Iris pigment epithelial cell (primary cell): ENCODE data around the gene UVRAG.

Experiments used
- DNase-seq: peaks from one replicate; pipeline ENCODE4 v3.0.0-alpha.2; 2011; ENCODE audit warnings: low read depth

The UVRAG gene

DNA sequence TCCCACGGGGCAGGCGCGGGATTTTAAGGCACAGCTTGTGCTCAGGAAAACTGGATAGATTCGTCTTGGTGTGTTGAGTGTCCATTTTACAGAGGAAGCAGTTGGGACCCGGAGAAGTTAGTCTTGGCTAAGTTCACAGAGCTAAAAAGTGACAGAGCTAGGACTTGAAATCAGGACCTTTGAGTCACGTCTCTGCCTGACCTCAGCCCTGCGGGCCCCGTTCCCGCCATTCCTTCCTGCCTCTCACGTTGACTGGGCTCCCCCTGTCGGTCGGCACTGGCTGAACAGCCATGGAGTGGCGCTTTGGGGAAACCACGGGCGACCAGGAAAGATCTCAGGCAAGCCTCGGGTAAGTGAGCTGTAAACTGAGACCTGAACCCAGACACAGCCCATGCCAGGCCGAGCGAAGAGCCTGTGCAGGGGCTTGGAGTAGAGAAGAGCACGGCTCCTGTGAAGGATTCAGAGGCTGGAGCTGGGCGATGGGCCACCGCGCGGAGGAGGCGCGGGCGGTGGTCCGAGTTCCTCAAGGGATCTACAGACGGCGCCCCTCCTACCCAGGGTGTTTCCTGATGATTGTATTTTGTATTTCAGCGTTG is 337.2 kb downstream of the UVRAG start:
- peak; percentile 66 for DNase-seq

DNA sequence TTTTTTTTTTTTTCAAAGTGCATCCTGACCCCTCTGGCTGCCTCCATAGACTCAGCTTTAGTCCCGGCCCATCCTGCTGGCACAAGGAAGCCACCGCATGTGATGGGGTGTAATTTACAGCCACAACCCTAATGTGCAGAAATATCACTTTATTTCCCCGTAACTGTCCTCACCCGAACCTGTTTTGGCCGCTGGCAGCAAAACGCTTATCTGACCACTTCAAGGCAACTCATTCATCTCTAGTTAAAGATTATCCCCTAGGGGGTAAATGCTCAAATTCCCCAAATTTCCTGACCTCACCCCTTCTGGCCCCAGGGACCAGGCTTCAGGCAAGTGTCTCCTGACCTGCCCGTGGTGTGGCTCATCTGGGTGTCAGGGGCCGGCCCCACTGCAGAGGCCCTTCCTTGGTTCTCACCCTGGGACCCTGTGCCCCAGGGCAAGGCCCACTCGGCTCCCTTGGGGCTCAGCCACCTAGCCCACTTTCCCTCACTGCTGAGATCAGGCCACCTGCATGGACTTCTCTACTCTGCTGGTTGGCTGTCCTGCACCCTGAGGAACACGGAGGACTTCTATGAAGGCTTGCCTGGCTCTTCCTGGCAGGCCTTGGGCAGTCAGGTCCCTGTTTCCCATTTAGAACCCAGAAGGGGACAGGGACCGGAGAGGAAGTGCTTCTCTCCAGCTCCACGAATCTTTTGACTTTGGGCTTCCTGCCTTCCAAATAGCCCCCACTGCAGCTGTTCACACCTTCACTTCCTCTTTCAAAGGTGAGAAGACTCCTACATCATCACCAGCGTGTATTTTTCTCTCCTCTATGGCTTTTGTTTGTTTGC is 337.9 kb downstream of the UVRAG start:
- no peak for DNase-seq

DNA sequence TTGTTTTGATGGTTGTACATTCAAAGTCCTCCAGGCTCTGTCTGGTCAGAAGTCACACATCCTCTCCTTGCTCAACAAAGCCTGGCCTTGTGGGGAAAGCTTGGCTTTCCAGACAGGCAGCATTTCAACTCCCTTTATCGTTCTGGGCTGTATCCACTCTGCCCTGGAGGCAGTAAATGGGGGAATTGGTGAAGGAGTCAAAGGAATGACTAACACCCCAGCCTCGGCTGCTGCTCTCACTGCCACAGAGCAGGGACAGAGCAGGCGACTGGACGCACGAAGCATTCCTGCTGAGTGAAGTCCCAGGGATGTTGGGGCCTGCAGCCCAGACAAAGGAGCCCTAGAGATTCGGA is 338.5 kb downstream of the UVRAG start:
- peak; percentile 14 for DNase-seq

DNA sequence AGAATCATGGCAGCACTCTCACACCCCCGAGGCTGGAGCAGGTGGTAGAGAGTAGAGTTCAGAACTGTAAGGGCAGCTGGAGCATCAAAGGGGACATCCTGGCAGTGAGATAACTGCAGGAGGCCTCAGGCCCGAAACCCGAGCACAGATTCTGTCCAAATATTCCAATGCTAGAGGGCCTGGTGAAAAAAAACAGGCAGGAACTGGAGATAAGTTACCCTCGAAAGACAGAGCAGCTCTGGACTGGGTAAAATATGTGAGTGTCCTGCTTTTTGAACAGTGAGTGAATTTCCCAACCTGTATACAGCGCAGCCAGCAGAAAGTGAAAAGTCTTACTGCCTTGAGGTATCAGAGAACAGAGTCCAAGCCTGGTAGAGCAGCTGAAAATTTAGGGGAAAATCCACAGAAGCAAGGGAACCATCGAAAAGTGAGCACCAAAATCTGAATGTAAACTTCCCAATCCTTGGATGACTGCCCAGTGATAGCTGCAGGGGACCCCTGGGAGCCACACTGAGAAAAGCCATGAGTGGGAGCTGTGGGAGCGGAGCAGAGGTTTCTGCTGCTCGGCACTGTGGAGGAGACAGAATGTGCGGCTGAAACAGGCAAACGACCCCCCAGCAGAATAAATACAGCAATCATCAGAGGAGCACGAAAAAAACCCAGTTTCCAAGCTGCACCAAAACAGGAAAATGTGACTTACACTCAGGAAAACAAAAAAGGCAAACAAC is 340.7 kb downstream of the UVRAG start:
- no peak for DNase-seq

DNA sequence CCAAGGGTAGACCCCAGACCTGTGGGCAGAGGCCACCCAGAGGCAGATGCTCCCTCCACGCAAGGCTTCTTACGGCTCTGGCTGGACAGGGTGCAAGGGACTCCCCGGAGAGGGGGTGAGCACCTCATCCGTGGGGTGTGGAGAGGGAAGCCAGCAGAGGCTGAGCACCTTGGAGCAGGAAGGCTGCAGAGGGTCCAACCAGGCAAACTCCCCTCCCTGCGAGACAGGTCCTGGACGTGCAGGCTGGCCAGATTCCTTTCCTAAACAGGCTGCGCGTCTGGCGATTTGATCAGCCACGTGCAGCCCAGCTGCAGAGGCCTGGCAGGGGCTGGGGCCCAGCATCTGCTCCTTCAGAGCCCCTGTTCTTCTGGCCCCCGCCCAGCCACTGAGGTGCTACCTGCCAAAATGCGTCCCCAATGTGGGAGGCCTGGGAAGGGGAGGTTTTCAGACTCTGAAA is 342.0 kb downstream of the UVRAG start:
- no peak for DNase-seq

DNA sequence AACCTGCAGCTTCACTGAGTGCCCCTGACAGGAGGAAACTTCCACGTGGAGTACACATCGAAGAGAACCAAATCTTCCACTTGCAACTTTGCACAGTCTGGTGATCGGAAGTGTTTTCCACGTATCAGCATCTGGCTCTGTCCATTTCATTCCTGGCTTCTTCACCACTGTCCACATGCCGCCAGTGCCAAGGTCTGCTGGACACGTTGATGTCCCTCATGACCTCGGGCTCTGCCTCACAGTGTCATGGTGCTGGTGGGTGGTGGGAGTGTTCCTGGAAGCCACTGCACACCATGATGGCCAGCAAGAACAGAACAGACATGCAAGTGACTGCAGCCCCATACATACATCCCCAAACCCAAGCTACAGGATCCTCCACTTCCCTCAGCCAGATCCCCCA is 342.9 kb downstream of the UVRAG start:
- DNase-seq = no peak

DNA sequence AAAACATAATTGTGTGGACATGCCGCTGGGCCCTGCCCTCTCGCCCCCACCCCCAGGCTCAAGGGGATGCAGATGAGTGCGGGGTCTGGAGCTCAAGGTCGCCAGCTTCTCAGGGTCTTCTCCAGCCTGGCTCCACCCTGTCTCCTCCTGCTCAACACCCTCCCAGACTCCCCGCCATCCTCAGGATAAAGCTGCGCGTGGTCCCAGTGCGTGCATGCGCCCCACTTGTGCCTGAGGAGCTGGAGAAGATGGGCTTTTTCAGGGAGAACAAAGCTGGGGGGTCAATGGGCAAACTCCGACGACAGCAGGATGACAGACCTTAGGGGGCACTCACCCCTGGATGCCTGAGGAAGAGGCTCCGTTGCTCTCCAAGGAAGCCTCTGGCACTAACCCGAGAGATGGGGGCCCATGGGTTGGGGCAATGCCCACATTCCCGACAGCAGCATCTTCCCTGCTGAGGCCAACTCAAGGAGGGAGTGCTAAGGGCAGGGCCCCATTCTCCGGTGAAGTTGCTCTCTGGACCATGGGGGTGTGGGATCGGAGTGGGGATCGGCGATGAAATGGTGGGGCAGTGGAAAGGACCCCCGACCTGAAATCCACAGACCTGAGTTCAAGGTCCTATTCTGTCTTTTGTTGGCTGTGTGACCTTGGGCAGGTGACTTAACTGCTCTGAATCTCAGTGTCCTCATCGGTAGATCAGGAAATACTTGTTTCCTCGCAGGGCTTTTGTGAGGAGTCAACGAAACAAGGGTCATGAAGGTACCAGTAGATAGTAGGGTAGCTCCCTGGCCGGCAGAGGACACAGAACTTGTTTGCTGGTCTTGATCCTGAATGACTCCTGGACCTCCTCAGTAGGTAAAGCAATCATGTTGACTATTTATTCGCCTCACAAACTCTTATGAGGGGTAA is 343.6 kb downstream of the UVRAG start:
- no peak for DNase-seq

DNA sequence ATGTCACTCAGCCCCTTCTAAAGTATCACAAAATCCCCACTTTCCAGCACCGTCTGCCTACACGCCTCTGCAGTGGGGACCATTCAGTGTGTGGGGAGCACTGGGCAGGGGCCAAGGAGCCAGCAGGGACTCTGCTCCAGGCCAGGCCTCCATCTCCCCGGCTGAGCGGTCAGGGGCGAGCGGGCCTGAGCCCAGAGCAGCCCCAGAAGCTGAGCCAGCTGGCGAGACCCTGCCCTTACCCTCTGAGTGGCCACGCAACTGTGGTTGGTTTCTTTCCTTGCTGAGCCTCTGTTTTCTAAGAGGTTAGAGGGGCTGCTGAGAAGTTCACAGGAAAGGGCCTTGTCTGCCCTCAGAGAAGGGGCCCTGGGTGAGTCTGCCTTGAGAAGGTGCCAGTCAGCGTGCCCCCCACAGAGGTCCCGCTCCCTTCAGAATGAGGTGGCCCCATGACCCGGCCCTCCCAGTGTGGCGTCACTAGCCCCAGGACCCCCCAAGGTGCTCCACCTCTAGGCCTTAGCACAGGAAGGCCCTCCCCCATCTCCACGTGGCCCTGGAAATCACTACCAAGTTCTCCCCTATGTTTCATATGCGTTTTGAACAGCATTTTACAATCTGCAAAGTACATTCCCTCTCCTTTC is 344.4 kb downstream of the UVRAG start:
- no peak for DNase-seq

DNA sequence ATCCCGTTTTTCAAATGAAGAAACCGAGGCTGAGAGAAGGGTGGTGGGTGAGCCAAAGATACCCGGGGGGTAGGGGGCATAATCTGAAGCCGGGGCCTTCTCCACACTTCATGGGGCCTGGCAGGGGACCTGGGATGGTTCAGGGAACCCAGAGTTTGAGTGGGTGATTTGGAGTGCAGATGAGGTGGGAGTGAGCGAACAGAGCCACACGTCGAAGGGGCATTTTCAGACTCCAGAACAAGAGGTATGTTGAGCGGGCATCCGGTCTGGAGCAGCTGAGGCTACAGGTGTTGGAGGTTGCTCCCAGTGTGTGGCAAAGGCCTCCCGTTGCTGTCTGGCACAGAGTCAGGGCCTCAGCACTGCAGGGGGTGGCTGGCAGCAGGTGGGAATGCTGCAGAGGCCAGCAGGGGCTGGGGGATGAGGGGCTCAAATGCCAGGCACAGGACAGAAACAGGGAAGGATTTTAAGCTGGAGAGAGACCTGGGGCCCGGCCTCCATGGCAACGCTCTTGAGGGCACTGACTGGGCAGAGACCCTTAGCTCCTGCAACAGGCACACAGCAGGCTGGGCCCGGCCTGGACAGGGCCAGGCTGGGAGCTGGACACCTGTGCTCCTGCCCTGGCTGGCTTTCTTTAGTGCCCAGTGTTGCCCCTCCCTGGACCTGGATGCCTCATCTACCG is 345.1 kb downstream of the UVRAG start:
- no peak for DNase-seq

DNA sequence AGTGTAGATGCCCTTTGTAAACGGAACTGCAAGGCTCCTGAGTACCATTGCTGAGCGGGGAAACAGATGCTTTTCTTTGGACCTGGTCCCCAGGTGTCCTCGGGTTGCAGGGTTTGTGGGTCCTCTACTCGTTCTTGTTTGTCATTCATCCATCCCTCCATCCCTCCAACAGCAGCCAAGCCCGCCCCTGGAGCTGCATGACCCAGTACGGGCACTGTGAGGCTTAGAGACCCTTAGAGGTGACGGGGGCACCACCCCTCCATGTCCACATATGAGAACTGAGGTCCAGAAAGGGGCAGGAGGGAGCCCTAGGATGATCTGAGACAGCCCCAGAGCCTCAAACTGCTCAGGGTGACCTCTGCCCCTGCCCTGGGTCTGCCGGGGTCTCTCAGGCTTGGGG is 345.8 kb downstream of the UVRAG start:
- no peak for DNase-seq

DNA sequence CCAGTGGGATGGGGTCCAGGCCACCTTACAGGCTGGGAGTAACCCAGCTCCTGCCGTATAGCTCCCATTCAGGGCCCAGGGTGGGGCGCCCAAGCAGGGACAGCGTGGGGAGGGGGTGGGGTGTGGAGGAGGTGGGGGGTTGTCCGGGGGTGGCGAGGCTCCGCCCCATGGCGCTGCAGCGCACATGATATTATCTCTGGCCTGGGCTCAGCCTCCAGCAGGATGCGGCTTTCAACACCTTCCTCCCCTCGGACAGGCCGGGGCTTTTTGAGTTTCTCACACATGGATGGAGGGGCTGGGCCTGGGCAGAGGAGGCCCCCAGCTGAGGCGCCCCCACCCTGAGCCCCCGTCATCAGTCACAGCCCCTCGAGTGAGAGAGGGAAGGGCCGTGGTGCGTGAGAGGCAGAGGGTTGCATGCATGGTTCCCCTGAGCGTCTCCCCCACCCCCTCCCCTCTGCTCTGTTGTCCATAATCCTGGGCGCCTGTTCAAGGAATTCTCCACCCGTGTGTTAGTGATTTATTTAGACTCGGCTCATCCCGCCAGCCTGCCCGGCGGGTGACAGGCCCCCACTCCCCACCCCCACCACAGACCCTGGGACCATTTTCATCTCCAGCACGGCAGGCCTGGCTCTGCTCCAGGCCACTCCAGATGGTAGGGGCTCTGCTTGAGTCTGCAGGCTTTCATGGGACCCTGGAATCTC is 346.4 kb downstream of the UVRAG start:
- DNase-seq = peak; percentile 9

DNA sequence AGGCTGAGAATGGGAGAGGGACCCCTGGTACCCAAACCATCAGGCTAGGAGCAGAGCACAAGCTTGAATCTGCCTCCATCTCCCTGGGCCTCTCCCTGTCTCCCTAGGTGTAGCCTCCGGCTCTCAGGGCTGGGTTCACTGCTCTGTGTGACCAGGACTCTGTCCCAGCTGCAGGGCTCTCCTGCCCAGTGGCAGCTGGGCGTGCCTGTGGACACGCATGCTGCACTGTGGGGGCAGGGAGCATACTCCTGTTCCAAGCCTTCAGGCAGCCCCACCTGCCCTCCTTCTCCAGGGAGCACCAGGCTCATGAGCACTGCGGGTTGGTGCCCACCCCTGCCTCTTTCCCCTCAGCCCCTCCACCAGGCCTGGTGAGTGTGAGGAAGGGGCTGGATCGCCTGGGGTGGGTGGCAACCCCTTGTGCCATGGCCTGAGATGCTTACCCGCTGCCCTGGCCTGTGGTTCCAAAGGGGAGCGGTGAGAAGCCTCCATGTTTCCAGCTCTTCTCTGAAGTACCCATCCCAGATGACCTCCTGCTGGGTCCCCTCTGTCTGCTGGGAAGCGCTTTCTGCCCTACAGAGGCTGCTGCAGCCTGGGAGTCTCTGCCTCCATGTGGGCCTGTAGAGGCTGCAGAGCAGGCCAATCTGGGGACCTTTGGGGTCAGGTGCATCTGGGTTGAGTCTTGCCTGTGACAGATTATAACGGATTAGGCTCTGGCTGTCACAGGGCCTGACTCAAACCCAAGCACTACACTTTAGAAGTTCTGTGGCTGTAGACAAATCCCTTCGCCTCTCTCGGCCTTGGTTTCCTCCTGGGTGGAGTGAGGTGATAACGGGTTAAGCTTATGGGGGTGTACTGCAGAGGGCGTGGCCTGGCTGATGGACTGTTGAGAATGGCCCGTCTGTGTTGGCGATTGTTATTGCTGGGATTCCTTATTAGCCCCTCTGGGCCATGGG is 347.6 kb downstream of the UVRAG start:
- DNase-seq = no peak

DNA sequence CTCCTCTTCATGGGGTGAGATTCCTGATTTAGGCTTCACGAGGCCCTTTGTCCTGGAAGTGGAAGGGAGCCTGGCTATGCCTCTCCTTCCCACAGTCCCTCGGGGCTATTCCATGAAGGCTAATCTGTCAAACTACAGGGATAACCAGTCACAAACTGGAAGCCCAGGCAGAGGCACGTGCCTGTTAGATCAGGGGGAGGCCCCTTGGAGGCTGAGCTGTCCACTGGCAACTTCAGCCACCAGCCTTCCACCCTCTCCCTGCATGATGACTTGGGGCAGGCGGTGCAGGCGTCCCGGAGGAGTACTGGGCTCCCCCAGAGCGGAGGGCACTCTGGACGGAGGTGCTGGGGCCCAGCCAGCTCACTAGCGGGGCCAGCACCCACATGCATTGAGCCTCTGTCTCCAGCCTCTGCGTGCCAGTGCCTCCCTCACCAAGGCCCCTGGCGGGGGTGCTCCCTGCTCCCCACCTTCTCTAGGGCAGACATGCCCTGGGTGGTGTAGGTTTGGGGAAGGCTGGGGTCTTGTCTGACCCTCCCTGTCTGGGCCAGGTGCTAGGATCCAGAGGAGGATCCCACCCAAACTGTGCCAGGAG is 348.4 kb downstream of the UVRAG start:
- DNase-seq = no peak

DNA sequence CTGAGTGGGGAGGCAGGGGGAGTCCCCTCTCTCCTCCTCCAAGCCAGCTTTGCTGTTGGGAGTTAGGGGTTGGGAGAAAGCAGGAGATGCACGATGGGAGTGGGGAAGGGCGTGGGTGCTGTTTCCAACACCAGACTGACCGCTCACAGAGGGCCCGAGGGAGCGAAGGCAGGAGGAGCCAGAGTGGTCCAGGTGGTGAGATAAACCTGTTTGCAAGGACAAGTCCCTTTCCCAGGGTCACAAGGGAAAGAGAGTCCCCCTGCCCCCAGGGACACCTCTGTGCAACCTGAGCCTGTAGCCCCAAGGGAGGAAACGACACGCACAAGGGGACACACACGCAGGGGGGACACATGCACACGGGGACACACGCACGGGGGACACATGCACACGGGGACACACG is 349.1 kb downstream of the UVRAG start:
- DNase-seq = no peak

DNA sequence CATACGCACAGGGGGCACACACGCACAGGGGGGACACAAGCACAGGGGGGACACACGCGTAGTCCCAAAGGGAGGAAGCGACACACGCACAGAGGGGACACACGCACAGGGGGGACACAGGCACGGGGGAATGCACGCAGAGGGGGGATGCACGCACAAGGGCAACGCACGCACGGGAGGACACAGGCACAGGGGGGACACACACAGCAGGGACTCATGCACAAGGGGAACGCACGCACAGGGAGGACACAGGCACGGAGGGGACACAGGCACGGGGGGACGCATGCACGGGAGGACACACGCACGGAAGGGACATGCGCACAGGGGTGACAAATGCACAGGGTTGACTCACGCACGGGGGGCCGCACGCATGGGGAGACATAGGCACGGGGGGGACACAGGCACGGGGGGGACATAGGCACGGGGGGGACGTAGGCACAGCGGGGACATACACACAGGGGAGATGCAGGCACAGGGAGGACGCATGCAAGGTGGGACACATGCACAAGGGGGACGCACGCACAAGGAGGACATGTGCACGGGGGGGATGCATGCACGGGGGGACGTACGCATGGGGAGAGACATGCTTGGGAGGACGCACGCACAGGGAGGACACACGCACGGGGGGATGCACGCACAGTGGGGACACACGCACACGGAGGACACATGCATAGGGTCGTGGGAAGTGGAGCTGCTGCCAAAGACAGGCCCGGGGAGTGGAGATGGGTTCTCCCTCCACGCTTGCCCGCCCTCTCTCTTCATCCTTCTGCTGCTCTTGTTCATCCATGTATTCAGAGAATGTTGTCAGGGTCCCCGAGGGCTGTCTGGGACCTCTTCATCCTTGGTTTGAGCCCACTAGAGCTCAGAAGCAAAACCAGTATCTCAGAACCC is 350.1 kb downstream of the UVRAG start:
- no peak for DNase-seq

DNA sequence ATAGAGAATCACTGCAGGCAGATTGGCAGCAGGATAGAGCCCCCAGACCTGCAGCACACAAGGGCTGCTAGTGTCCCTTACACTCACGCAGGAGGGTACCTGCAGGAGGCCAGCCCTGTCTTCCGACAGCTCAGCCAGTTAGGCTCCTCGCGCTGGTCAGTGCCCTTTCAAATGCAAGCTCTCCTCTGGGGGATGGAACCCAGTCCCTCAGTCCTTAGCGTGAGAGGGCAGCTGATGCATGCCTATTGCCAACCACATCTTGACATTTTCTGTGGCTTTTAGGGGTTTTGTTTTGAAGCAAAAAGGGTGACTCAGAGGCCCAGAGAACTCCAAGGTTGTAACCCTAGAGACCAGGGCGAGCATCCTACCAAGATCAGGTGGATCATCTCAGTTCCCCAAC is 351.3 kb downstream of the UVRAG start:
- no peak for DNase-seq

DNA sequence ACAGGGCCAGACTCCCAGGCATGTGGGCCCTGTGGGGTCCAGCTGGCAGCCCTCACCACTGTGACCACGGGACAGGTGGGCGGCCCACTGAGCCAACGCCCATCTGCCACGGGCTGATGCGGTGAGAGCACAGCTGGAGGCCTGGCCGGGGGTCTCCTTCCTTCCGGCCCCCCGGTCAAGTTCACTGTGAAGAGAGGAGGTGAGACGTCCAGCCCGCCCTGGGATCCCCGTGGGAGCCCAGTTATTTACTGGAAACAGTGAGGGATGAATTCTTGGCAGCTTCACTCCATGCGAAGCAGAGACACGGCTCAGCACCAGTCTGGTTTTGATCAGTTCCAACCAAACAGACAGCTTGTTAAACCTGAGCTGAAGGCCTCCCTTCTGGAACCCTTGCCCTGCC is 352.6 kb downstream of the UVRAG start:
- no peak for DNase-seq

DNA sequence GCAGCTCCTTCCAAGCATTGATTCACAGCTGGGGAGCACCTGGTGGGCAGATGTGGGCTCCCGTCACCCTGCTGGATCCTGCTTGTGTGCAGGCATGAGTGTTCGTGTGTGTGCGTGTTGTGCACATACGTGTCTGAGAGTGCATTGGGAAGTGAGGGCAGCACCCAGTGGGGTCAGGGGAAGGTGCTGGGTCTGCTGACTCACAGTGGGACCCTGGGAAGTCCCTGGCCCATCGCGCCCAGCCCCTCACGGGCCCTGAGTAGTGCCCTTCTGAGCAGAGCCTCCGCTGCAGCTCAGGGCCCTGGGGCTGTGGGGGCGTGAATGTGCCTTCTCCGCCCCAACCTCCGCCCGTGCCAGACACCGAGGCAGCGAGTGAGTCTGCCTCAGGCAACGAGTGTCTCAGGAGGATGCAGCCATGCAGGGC is 354.5 kb downstream of the UVRAG start:
- DNase-seq = no peak
